Stimulated activated naive CD8-positive, alpha-beta T cell treated with anti-CD3 and anti-CD28 coated beads, Interleukin-15, Interleukin-2, amounts not matched to agents 100 U/mL and 50 U/mL, for 24 hours (primary cell): ENCODE measurements around the gene IL32.
"Not testable (repeated sequence)": the region's sequence is repeated elsewhere in the genome, so short reads cannot be mapped to it uniquely, and the experiment has no call there.

ENCODE experiments used
- ATAC-seq: fragments of 150-1000 bp; cut with Tn5 transposase; one replicate; pipeline ENCODE4 v1.10.0; 2021
- DNase-seq: peaks from one replicate; pipeline ENCODE4 v3.0.0; 2021

IL32 gene

GRCh38 chr16:3051494-3051893 lies 13.9 kb upstream of the IL32 start:
- ATAC-seq (no peak), DNase-seq (no peak)

GRCh38 chr16:3052571-3053329 lies 12.7 kb upstream of the IL32 start:
- peak; percentile 59 for ATAC-seq
- DNase-seq = not testable (repeated sequence)

GRCh38 chr16:3053330-3053710 lies 12.1 kb upstream of the IL32 start:
- peak; percentile 42 for ATAC-seq
- DNase-seq = not testable (repeated sequence)

- ATAC-seq = no peak
- DNase-seq = no peak
Observed at GRCh38 chr16:3054965-3055733, 10.3 kb upstream of the IL32 start.

- ATAC-seq, DNase-seq: not testable (repeated sequence)
Observed at GRCh38 chr16:3055734-3056115, 9.7 kb upstream of the IL32 start.

- DNase-seq (no peak), ATAC-seq (no peak)
Observed at GRCh38 chr16:3056336-3057180, 8.9 kb upstream of the IL32 start.

GRCh38 chr16:3057181-3058138 lies 8.0 kb upstream of the IL32 start:
- ATAC-seq (no peak), DNase-seq (no peak)

- peak; percentile 44 for ATAC-seq
- DNase-seq = peak; percentile 64
Observed at GRCh38 chr16:3058139-3059030, 7.1 kb upstream of the IL32 start.

- DNase-seq (peak; percentile 93), ATAC-seq (peak; percentile 92)
Observed at GRCh38 chr16:3059041-3059722, 6.3 kb upstream of the IL32 start.

- ATAC-seq = no peak
- no peak for DNase-seq
Observed at GRCh38 chr16:3059723-3060242, 5.7 kb upstream of the IL32 start.

GRCh38 chr16:3060339-3061127 lies 4.9 kb upstream of the IL32 start:
- ATAC-seq = no peak
- no peak for DNase-seq

GRCh38 chr16:3062553-3062952 lies 2.9 kb upstream of the IL32 start:
- no peak for DNase-seq
- no peak for ATAC-seq

- ATAC-seq = no peak
- DNase-seq = no peak
Observed at GRCh38 chr16:3063625-3064386, 1.6 kb upstream of the IL32 start.

- peak; percentile 26 for ATAC-seq
- peak; percentile 49 for DNase-seq
Observed at GRCh38 chr16:3065742-3066439, 451 bp downstream of the IL32 start.

- no peak for DNase-seq
- no peak for ATAC-seq
Observed at GRCh38 chr16:3066440-3066748, 954 bp downstream of the IL32 start.

- ATAC-seq = no peak
- DNase-seq = no peak
Observed at GRCh38 chr16:3068487-3068886, 3.0 kb downstream of the IL32 start.

GRCh38 chr16:3069146-3069545 lies 3.7 kb downstream of the IL32 start:
- not testable (repeated sequence) for DNase-seq, ATAC-seq
